GM10266 (cell line): ENCODE measurements around the gene TEF.

Source experiments
- DNase-seq: peaks from one replicate; pipeline ENCODE4 v3.0.0; 2012; ENCODE audit errors: extremely low spot score
- CTCF ChIP-seq: IDR thresholded peaks from 2 replicates; pipeline ENCODE4 v1.5.1; 2012; ENCODE audit warnings: mild to moderate bottlenecking, low read depth; ENCODE audit not compliant: control insufficient read depth, insufficient read depth; ENCODE audit errors: missing control alignments

Gene TEF

GRCh38 chr22:41380993-41381328, 781 bp upstream of the TEF start:
- TF ChIP-seq CTCF: no peak
- DNase-seq: no peak

- DNase-seq: peak; percentile 85
- no peak for TF ChIP-seq CTCF
Observed at GRCh38 chr22:41382098-41382578, 396 bp downstream of the TEF start.

GRCh38 chr22:41382610-41383009, 868 bp downstream of the TEF start:
- no peak for TF ChIP-seq CTCF
- DNase-seq: no peak

GRCh38 chr22:41383085-41383484, 1.3 kb downstream of the TEF start:
- TF ChIP-seq CTCF: no peak
- DNase-seq: no peak

- no peak for DNase-seq
- TF ChIP-seq CTCF: no peak
Observed at GRCh38 chr22:41384128-41384527, 2.4 kb downstream of the TEF start.

GRCh38 chr22:41387341-41387740, 5.6 kb downstream of the TEF start:
- no peak for TF ChIP-seq CTCF

GRCh38 chr22:41394012-41394356, 12.2 kb downstream of the TEF start:
- no peak for TF ChIP-seq CTCF
- DNase-seq: no peak

More at GRCh38 chr22:41387341-41387740, 5.6 kb downstream of the TEF start:
- no peak for DNase-seq
